ENCODE measurements around the gene ZMYND19. TPM values are rescaled to one million over a fixed set of nuclear protein-coding genes. Genes with fewer than 3 reads are reported as not detected.
"Not testable (repeated sequence)": the region's sequence is repeated elsewhere in the genome, so short reads cannot be mapped to it uniquely, and the experiment has no call there.

Gene ZMYND19
- total and polyA plus RNA-seq, 2 of the 4 experiments (the other 2 are of a cell fraction): 14.3 to 21.4 TPM

- H3K18ac ChIP-seq (ENCODE audit: low read depth, low read length); POLR2A ChIA-PET (ENCODE audit: unreplicated experiment); H3K27ac ChIP-seq (ENCODE audit: insufficient read depth, low read length); H3K4me1 ChIP-seq (ENCODE audit: control insufficient read depth, insufficient read depth, low read length); CTCF ChIA-PET; H3K9me1 ChIP-seq (ENCODE audit: insufficient read depth, low read length); H3K14ac ChIP-seq (replicated peaks; ENCODE audit: low read depth, low read length); H3K27me3 ChIP-seq (ENCODE audit: control insufficient read depth, insufficient read depth, low read length); H3K4me2 ChIP-seq (ENCODE audit: low read depth, low read length); H3K9ac ChIP-seq (ENCODE audit: low read depth, low read length); H2BK20ac ChIP-seq (ENCODE audit: low read depth, low read length); H2AK9ac ChIP-seq (replicated peaks; ENCODE audit: low read depth, low read length, poor library complexity); H4K20me1 ChIP-seq (ENCODE audit: insufficient read depth, low read length); H4K8ac ChIP-seq (ENCODE audit: low read depth in 2 of 2, low read length in 2 of 2); H2BK120ac ChIP-seq (ENCODE audit: low read depth, low read length); H3K4me3 ChIP-seq (ENCODE audit: insufficient read depth, low read depth, low read length); in situ Hi-C loops (cut with MboI; ENCODE audit: low sequenced_read_pairs); H4K91ac ChIP-seq (ENCODE audit: insufficient read depth, low read depth, low read length); H2AK5ac ChIP-seq (ENCODE audit: low read depth, low read length); H2BK15ac ChIP-seq (ENCODE audit: low read depth, low read length); H2BK5ac ChIP-seq (ENCODE audit: low read depth, low read length, poor library complexity, severe bottlenecking); H3K36me3 ChIP-seq (ENCODE audit: control insufficient read depth, insufficient read depth, low read length); H3K4ac ChIP-seq (ENCODE audit: low read depth, low read length); H3K79me1 ChIP-seq (ENCODE audit: low read depth in 1 of 2, low read length in 2 of 2); BruUV-seq (replicated peaks); H2AFZ ChIP-seq (replicated peaks; ENCODE audit: low read length, poor library complexity); H3K56ac ChIP-seq (ENCODE audit: extremely low read depth, insufficient read depth, low read length); intact Hi-C loops (cut with micrococcal nuclease); H3K23ac ChIP-seq (ENCODE audit: low read depth, low read length); H4K5ac ChIP-seq (ENCODE audit: low read depth, low read length); DNase-seq; dilution Hi-C loops (cut with HindIII; ENCODE audit: low sequenced_read_pairs, unreplicated experiment); H3K9me3 ChIP-seq (ENCODE audit: control insufficient read depth, insufficient read depth, low read length); ATAC-seq (ENCODE audit: low read depth): not testable (repeated sequence)
- 23% methylated on average over 6 of the region's 16 CpGs; no CpG with 5 or more reads in 1 of the 2 experiments for WGBS, 2 experiments (ENCODE audit: extremely low coverage in 2 of 2, insufficient read length in 1 of 2)
Measured at GRCh38 chr9:137536594-137537131, 53.6 kb downstream of the ZMYND19 start.
